HG03571 (cell line): ENCODE measurements around the gene TRPV3.

Experiments
- ATAC-seq: cut with Tn5 transposase; IDR thresholded peaks from one replicate; pipeline ENCODE4 v1.9.1; 2021; ENCODE audit not compliant: unreplicated experiment

Gene TRPV3

DNA sequence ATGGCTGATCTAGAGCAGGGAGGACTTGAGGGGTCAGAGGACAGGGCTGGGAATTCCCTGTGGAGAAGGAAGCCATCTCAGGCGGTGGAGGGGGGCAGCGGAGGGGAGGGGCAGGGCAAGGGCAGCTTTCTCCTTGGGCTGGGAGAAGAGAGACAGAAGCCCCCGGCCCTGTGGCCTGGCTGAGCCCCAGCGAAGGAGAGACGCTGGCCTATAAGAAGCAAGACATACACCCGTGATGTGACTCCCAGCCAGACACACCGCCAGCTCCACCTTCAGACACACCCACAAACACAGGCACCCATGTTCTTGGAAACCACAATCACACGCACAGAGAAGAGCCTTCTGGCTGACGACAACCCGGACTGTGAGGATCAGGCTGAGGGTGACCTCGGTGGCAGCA, 10.0 kb downstream of the TRPV3 start:
- ATAC-seq, result no peak

DNA sequence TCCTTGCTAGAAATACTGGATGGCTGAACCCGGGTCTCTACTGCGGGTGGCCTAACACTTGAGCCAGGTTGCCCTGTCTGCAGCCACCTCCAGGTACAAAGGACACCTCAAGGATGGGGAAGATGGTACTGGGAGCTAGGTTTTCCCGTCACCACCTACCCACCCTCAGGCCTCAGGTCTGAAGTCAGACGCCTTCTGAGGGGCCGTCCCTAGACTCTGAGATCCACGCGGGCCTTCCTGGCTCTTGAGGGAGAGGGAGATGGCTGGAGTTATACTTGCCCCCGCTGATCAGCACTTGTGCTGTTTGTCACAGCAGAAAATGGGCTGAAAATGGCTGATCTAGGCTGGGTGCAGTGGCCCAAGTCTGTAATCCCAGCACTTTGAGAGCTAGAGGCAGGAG, 10.6 kb downstream of the TRPV3 start:
- no peak for ATAC-seq

DNA sequence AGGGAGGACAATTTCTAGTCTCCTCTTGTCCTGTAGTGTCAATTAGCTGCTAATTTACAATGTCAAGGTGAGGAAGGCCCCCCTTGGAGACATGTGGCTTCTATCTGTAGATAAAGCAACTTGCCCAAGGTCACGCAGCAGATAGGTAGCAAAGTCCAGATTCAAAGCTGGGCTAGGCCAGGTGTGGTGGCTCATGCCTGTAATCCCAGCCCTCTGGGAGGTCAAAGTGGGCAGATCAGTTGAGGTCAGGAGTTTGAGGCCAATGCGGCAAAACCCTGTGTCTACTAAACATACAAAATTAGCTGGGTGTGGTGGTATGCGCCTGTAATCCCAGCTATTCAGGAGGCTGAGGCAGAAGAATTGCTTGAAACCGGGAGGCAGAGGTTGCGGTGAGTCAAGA, 11.1 kb downstream of the TRPV3 start:
- no peak for ATAC-seq

DNA sequence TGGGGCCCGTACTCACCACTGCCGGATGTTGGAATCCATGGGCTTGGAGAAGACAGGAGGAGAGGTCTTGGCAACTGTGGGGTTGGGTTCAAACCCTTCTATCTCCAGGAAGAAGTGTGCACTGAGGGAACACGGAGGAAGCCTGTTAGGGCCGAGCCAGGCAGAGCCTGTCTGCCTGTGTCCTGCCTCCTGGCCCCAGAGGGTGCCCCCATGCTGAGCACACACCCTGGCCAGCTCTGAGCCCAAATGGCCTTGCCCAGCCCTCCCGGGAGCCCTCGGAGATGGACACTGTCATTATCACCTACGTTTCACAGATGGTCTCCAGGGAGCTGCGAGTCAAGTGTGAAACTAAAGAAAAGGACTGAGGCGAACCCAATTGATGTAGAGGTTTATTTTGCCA, 12.5 kb downstream of the TRPV3 start:
- ATAC-seq, result no peak

DNA sequence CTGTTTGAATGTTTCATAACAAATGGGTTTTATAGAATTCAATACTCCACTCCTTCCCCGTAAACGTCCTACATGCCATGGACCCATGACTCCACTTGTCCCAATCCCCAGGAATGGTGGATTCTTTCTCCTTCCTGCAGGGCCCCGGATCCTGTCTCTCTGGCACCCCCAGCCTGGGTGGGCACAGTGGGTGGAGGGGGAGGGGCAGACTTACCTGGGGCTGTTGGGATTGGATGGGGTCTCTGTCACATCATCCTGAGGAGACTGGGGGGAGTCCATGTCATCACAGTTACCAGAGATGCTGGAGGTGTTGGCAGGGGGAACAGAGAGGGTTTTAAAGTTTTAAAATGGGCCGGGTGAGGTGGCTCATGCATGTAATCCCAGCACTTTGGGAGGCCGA, 13.2 kb downstream of the TRPV3 start:
- ATAC-seq, result no peak

DNA sequence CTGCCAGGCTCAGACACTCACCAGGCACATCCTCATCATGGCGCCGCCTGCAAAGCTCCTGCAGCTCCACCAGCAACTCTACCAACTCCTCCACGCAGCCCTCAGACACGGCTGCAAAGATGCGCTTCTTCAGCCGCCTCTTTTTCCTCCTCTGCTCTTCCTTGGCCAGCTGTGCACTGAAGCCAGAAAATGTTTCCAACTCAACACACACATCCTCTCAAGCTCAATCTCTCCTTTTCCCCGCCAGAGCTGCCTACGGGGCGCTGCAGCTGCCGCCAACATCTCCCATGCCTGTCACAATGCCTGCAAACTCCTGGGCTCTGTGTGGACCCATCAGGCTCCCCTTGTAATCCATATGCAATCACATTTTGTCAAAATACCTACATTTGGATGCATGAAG, 14.2 kb downstream of the TRPV3 start:
- no peak for ATAC-seq

DNA sequence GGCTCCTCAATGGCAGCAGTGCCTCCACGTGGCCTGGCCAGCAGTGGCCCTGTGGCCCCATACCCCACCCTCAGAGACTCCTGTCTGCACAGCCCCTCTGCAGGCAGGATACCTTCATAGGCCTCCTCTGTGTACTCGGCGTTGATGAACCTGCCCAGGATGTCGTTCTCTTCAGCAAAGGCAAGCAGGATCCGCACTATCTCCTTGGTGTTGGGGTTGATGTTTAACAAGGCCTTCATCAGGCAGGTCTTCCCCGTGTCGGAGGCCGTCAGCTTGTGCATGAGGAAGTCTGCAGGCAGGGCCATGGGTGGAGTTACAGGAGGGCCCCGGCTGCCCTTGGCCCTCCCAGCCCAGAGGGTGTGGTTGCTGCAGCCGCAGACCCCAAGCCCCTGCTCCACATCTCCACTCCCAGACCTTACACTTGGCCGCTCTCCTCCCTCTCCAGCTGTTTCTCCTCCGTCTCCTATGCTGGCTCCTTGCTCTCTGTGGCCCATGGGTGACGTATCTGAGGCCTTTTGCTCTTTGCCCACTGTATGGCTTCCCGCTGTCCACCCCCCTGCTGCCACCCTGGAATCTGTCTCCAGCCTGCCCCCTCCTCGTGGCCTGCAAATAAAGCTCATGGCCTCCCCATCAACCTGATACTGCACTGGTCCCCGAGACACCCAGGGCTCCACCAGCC, 15.1 kb downstream of the TRPV3 start:
- no peak for ATAC-seq

DNA sequence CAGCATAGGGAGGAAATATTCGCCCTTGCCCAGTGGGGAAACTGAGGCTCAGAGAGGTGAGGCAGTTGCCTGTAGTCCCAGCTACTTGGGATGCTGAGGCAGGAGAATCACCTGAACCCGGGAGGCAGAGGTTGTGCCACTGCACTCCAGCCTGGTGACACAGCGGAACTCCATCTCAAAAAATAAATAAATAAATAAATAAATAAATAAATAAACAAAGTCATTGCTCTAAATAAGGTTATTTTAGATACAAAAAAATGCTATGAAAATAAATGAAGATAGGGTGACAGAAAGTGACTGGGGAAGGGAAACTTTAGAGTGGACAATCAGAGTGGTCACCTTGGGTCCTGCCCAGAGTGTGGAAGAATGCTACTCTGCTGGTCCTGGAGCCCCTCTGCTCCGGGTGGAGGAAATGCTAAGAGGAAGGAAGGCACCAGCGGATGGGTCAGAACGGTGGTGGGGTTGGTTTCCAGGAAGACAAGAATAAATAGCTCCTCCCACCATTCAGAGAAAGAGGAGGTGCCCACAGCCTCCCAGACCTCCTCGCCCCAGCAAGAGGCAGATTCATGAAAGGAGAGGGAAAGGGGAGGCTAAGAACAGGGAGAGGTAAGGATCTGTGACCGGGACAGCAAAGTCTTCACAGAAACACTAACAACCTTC, 17.6 kb downstream of the TRPV3 start:
- ATAC-seq, result no peak

DNA sequence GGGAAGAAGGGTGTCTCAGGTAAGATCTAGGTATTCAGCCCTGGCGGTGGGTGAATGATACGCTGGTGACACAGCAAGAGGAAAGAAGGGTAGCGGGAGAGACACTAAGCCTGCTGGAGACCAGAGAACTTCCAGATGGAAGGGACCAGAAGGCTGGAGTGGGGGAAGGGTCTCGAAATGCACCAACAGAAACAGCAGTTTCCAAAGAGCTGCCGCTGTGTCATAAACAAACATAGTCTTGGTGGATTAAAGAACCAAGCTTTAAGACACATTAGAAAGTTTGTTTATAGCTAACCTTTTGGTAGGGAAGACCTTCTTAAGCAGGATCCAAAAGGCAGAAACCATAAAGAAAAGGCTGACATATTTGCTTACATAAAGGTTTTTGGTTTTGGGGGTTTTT, 20.9 kb downstream of the TRPV3 start:
- ATAC-seq, result no peak

DNA sequence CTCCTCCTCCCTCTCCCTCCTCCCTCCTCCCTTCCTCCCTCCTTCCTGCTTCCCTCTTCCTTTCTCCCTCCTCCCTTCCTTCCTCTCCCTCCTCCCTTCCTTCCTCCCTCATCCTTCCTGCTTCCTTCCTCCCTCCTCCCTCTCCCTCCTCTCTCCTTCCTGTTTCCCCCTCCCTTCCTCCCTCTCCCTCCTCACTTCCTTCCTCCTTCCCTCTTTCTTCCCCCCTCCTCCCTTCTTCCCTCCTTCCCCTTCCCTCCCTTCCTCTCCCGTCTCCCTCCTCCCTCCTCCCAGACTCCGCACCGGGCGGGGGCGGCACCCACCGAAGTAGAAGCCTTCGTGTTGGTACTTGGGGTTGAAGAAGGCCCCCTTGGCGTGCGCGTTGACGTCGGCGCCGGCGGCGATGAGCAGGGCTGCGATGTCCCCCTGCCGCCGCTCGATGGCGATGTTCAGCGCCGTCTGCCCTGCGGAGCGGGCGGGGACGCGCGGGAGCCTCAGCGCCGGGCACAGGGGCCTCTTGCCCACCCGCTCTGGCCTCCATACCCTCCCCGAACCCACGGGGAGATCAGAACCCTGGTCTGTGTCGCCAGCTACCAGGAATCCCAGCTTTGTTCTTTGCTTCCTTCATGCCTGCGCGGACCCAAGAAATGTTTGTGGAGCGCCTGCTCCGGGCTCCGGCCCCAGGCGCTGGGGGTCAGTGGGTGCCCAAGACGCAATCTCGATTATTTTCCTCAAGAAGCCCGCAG, 22.2 kb downstream of the TRPV3 start:
- ATAC-seq, result no peak

DNA sequence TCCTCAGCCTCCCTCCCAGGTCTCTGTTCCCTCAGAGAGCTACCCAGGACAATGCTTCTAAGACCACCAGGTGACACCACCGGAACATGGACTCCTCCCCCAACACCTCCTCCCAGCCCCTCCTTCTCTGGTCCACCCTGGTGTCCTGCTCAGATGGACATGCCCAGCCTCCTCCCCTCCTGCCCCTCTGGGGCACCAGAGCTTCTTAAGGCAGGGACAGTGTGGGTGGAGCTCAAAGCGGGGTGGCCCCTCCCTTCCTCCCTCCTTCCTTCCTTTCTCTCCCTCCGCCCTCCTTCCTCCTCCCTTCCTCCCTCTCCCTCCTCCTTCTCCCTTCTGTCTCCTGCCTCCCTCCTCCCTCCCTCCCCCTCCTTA, 22.7 kb downstream of the TRPV3 start:
- ATAC-seq, result no peak

DNA sequence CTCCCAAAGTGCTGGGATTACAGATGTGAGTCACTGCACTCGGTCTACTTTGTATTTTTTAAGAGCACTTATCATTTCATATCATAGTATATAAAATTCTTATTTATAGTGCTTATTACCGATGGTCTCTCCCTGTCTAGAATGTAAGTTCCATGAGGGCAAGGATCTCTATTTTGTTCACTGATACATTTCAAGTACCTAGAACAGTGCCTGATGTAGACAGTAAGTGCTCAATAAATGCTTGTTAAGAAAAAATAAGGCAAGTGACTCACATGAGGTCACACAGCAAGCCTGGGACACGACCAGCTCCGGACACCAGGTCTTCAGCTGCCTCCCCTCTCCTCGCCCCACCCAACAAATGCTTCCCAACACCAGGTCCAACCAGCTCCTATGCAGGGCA, 23.9 kb downstream of the TRPV3 start:
- ATAC-seq, result no peak

DNA sequence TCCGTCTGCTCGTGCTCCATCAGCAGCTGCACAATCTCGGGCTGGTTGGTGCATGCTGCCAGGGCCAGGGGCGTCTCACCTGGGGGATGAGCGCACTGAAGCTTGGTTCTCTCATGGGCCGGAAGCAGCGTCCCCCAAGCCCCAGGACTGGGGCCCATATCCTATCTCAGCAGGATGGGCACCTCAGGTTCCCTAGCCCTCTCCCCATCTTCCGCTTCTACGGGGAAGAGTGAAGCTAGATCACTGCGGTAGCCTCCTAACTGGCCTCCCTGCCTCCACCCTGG, 24.8 kb downstream of the TRPV3 start:
- ATAC-seq, result no peak

DNA sequence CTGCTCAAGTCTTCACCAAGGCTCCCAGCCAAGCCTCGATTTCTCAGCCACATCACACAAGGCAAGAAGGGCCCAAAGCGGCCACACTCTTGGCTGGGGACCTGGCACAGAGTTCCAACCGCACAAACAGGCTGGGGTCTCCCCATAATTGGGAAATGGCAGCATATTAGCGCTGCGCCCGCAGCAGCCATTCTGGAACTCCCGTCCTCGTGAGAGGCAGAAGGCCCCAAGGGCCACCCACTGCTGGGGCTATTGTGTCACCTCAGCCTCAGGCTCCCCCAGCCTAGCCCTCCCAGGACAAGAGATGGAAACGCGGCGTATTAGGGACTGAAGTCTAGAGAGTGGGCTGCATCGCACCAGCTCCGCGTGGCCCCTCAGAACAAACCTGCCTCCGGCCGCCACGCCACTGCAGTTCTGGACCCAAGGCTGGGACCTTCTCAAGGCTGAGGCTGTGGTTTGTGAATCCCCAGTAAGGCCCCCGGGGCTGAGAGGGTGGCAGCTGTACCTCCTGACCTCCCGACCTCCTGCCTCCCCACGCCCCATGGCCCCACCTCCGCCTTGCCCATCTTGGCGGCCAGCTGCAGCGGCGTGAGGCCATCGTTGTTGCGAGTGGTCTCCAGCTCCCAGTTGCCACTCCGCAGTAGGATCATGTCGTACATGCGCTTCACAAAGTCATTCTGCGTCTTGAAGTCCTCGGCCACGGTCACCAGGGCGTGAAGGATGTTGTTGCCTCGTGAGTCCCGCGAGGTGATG, 25.3 kb downstream of the TRPV3 start:
- no peak for ATAC-seq

DNA sequence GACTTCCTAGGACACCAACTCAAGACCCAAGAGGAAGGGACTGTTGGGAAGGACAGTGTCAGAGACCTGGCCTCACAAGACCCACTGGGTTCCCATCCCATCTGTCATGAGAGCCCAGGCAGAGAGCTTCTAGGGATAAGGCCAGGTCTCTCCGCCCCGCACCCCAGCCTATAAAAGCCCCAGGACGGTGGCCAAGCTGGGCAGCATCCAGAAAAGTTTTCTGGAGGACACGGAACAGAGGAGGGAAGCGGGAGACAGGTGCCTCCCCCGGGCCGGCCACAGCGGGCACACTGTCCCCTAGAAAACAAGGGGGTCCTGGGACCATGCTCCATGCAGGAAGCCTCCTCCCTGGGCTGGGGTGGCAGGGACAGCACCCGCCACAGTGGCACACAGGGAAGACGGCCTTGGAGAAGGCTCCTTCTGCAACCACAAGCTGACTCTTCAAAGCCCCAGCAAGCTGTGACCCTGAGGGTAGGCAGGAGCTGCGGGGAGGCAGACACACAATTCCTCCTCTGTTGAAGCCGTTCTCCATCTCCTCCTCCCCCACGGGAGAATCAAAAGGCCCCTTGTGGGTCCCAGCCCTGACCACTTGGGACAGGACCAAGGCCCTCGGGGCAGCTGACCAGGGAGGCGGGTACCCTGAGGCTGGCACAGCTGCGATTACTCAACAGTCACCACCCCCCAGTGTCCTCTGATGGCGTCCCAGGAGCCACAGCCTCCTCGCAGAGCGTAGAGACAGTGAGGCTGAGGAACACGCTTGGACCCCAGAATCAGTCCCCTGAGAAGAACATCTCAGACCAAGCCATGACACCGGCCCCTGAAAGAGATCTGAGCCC, 26.1 kb downstream of the TRPV3 start:
- ATAC-seq, result no peak

DNA sequence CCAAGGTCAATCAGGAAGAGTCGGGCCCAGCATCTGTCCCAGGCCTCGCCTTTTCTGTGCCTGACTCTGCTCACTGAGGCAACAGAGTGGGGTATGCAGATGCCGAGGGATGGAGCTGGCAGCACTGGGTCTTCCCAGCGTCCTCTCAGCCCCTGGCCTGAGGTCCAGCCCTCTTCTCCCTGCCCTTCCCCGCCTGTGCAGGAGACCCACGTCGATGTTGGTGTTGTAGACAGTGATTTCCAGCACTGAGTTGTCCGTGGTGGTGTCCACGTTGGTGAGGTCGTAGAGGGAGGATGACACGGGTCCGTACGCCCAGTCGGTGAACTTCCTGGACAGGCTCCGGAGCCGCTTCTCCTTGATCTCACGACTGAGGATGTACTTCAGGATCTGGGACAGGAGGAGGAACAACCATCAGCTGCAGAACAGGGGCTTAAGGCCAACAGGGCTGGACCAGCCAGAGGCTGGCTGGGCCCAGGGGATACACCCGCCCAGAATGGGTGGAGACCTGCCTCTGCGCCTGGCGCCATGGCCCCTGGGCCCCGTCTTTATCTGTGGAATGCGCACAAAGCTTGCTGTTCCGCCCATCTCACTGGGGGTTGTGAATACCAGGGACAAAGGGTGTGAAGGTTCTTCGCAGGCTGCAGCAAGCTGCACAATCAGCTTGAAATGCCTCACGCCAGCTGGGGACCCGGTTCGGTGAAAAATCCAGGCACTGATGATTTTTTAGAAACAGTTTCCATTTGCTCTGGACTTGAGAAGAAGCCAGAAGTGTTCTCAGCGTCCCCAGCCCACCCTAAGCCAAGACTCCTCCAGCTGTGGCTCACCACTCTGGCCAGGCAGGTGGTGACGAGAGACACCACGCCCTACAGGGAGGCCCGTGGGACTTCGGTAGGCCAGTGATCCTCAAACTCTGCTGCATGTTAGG, 27.5 kb downstream of the TRPV3 start:
- ATAC-seq, result no peak

DNA sequence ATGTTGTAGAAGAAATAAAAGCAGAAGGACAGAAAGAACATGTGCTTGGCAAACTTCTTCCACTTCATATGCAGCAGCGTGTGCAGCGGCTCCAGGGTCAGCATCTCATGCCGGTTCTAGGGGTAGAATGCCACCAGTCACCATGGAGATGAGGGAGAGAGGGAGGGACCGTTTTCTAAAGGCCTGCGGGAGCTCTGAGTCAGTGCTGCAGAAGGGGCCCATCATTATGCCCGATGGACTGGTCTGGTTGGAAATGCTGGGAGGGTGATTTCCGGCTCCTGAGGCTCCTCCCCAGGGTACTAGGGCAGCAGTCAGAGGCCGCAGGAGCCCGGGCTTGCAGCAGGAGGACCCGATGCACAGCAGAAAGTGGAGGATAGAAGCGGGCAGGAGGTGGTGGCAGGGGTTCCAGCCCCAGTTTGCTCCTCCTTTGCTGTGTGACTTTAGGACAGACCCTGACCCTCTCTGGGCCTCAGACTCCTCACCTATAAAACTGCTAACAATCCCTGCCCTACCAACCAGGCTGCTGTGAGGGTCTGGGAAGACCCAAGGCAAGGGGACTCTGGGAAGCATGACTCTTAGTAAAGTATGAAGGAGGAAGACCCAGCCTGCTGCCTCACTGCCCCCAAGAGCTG, 28.6 kb downstream of the TRPV3 start:
- no peak for ATAC-seq

DNA sequence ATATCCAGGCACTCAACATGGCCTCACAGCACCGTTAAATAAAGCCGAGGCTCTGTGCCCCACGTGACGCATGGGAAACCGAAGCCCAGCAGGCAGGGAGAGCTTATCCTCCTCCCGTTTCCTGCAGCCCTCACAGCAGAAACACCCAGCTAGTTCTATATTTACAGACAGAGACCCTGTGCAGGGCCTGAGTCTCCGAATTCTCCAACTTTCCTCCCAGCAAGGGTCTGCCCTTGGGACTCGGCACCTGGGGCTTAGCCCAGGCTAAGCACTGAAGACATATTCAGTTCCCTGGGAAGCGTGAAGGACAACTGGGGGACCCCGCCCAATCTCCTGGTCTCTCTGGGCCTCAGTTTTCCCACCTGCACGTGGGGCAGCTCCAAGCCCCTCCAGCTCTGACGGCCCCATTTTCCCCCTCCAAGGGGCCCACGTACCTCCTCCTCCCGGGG, 29.2 kb downstream of the TRPV3 start:
- ATAC-seq, result no peak

DNA sequence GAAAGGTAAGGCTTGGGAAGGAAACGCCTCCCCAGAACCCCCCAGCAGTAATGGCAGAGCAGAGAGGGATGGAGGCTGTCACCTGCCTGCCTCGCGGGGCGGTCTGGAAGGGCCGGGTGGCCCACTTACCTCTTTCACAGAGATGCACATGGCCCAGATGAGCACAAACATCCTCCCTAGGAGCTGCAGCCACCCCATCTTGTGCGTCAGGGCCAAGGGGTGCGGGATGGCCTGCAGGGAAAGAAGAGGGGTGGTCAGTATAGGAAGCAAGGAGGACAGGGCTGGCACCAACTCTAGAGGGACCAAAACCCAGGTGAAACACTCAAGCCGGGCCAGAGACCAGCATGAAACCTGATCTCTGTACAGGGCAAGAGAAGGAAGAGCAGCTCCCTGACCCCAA, 29.7 kb downstream of the TRPV3 start:
- ATAC-seq, result no peak
